Breast epithelium (tissue), 4 donors: ENCODE measurements around the gene LAMA3. TPM values are rescaled to one million over a fixed set of nuclear protein-coding genes. Genes with fewer than 3 reads are reported as not detected.
A peak's percentile ranks its signal among the peaks of the same experiment; 100 is the strongest.

Experiments
- DNase-seq, 2 donors: peaks; one replicate each; pipeline ENCODE4 v3.0.0-alpha.2; 2019; ENCODE audit warnings: low spot score in 2 of 2
- H3K27ac ChIP-seq, 2 donors: fragments of 200-600 bp; sonication (generic) in 1 of 2; one replicate each; pipeline ENCODE4 v1.5.1; 2016 to 2019; ENCODE audit warnings: mild to moderate bottlenecking in 1 of 2
- H3K27me3 ChIP-seq, 2 donors: fragments of 200-600 bp; sonication (generic) in 1 of 2; one replicate each; pipeline versions ENCODE4 v1.5.1 to v1.6.0; 2017 to 2019; ENCODE audit warnings: control low read depth in 1 of 2, mild to moderate bottlenecking in 1 of 2
- H3K36me3 ChIP-seq: fragments of 200-600 bp; one replicate; pipeline ENCODE4 v1.5.1; 2019
- H3K4me1 ChIP-seq, 2 donors: fragments of 200-600 bp; sonication (generic); one replicate each; pipeline ENCODE4 v1.5.1; 2016 to 2019; ENCODE audit warnings: control low read depth in 1 of 2
- H3K4me3 ChIP-seq, 3 donors: fragments of 200-600 bp; sonication (generic); 1 replicate in 2 of 3; 2 replicates in 1 of 3; pipeline ENCODE4 v1.5.1; 2016 to 2019; ENCODE audit warnings: mild to moderate bottlenecking in 3 of 3, moderate library complexity in 2 of 3
- H3K9me3 ChIP-seq, 2 donors: fragments of 200-600 bp; sonication (generic) in 1 of 2; one replicate each; pipeline ENCODE4 v1.5.1; 2016 to 2019; ENCODE audit warnings: control low read depth in 1 of 2
- CTCF ChIP-seq, 3 donors: fragments of 450-650 bp; IDR thresholded peaks; one replicate each; pipeline ENCODE4 v1.5.1; 2016 to 2017; ENCODE audit warnings: antibody characterized with exemption in 3 of 3, mild to moderate bottlenecking in 3 of 3, moderate library complexity in 3 of 3
- POLR2A ChIP-seq: fragments of 450-650 bp; IDR thresholded peaks from one replicate; pipeline ENCODE4 v1.6.1; 2016; ENCODE audit warnings: antibody characterized with exemption, mild to moderate bottlenecking, moderate library complexity
- POLR2AphosphoS5 ChIP-seq, 3 donors: sonication (generic); formaldehyde crosslinking; IDR thresholded peaks; one replicate each; pipeline ENCODE4 v1.6.1; 2017; ENCODE audit warnings: antibody characterized with exemption in 3 of 3
- intact Hi-C: fragments of 100-400 bp; cut with DNase I; formaldehyde crosslinking; loops from one replicate; pipeline ENCODE4 v1.15.1; 2023; ENCODE audit warnings: low total_unique reads
- total RNA-seq, 3 donors: library from RNA; depleted of rRNA; stranded (reverse); fragments of >200 nt; gene quantifications; one replicate each; pipeline ENCODE4 v1.1.0, GENCODE V29; 2016

LAMA3 gene
- total RNA-seq, 3 donors from 2014 or later = 43.4 to 173 (median 127) TPM

- TF ChIP-seq POLR2AphosphoS5 (IDR thresholded peaks at IDR 0.05) (no peak), CTCF (IDR thresholded peaks at IDR 0.05) (no peak), POLR2A (no peak)
- H3K9me3 ChIP-seq = no peaks in the 10 kb centered on the region
- H3K4me3 ChIP-seq = no peak overlapping the region
- H3K27ac ChIP-seq = no peak overlapping the region
- no peaks in the 10 kb centered on the region for H3K27me3 ChIP-seq
- intact Hi-C loops = no loop called here
- DNase-seq = no peak
- no peaks in the 10 kb centered on the region for H3K36me3 ChIP-seq
- H3K4me1 ChIP-seq = no peaks in the 10 kb centered on the region
These were observed 57.6 kb downstream of the LAMA3 start for GRCh38 chr18:23746851-23747250.

- Histone ChIP-seq H3K27ac (peak overlapping the region; percentile 43 to 45), H3K4me1 (no peaks in the 10 kb centered on the region), H3K27me3 (no peaks in the 10 kb centered on the region), H3K4me3 (no peak overlapping the region), H3K9me3 (no peaks in the 10 kb centered on the region), H3K36me3 (no peaks in the 10 kb centered on the region)
- no peak for DNase-seq
- TF ChIP-seq POLR2A (no peak), CTCF (IDR thresholded peaks at IDR 0.05) (no peak), POLR2AphosphoS5 (IDR thresholded peaks at IDR 0.05) (no peak)
- intact Hi-C loops = no loop called here
These were observed 63.1 kb downstream of the LAMA3 start for GRCh38 chr18:23752363-23752762.

GRCh38 chr18:23752796-23753195 is 63.5 kb downstream of the LAMA3 start:
- Histone ChIP-seq H3K36me3 (no peaks in the 10 kb centered on the region), H3K9me3 (no peaks in the 10 kb centered on the region), H3K4me3 (no peak overlapping the region), H3K4me1 (no peaks in the 10 kb centered on the region), H3K27ac (peak overlapping the region; percentile 43 to 45), H3K27me3 (no peaks in the 10 kb centered on the region)
- intact Hi-C loops = no loop called here
- DNase-seq = peak in 1 of 2 donors; percentile 43
- TF ChIP-seq POLR2AphosphoS5 (IDR thresholded peaks at IDR 0.05) = no peak
- TF ChIP-seq POLR2A = no peak
- TF ChIP-seq CTCF (IDR thresholded peaks at IDR 0.05) = no peak

- no peaks in the 10 kb centered on the region for H3K27me3 ChIP-seq
- H3K36me3 ChIP-seq = no peaks in the 10 kb centered on the region
- no peak overlapping the region for H3K4me3 ChIP-seq
- H3K27ac ChIP-seq = no peak overlapping the region
- no peak for TF ChIP-seq POLR2AphosphoS5 (IDR thresholded peaks at IDR 0.05)
- TF ChIP-seq POLR2A = no peak
- no peak for TF ChIP-seq CTCF (IDR thresholded peaks at IDR 0.05)
- intact Hi-C loops = no loop called here
- no peaks in the 10 kb centered on the region for H3K9me3 ChIP-seq
- no peaks in the 10 kb centered on the region for H3K4me1 ChIP-seq
- DNase-seq = no peak
These were observed 67.6 kb downstream of the LAMA3 start for GRCh38 chr18:23756590-23757436.

- Histone ChIP-seq H3K36me3 (no peaks in the 10 kb centered on the region), H3K4me1 (no peaks in the 10 kb centered on the region), H3K4me3 (no peak overlapping the region), H3K9me3 (no peaks in the 10 kb centered on the region), H3K27me3 (no peaks in the 10 kb centered on the region), H3K27ac (no peak overlapping the region)
- TF ChIP-seq POLR2A (no peak), CTCF (IDR thresholded peaks at IDR 0.05) (no peak), POLR2AphosphoS5 (IDR thresholded peaks at IDR 0.05) (no peak)
- no peak for DNase-seq
- intact Hi-C loops = no loop called here
These were observed 68.1 kb downstream of the LAMA3 start for GRCh38 chr18:23757437-23757733.
